PC-9 (cell line): ENCODE results near the gene KCNN3. TPM values are rescaled to one million over a fixed set of nuclear protein-coding genes. Genes with fewer than 3 reads are reported as not detected.

Experiments used
- BruUV-seq: library from RNA; stranded (reverse); fragments of 400-500 nt; replicated peaks from 2 replicates; lab custom pipeline; 2021; lab: Mats Ljungman, UMichigan
- CTCF ChIA-PET: fragments of 300-600 bp; sonication (Branson Sonifier 250); formaldehyde crosslinking; loops from one replicate; lab custom pipeline; 2022; ENCODE audit warnings: antibody characterized with exemption; lab: Charles Lee
- POLR2A ChIA-PET: fragments of 300-600 bp; sonication (Branson Sonifier 250); formaldehyde crosslinking; loops from one replicate; lab custom pipeline; 2022; ENCODE audit warnings: antibody characterized with exemption; ENCODE audit not compliant: unreplicated experiment; lab: Charles Lee
- DNase-seq, 2 experiments: peaks; one replicate each; pipeline versions ENCODE4 v3.0.0 to v3.0.0-alpha.2; 2015 to 2022; ENCODE audit warnings: mixed read lengths in 1 of 2
- H2AFZ ChIP-seq: fragments of 200-600 bp; sonication (generic); 2 replicates; pipeline ENCODE4 v1.8.1; 2017; ENCODE audit warnings: antibody characterized with exemption
- H3F3A ChIP-seq: fragments of 200-600 bp; sonication (generic); 2 replicates; pipeline ENCODE4 v1.8.1; 2017; ENCODE audit warnings: antibody characterized with exemption, mild to moderate bottlenecking, low read depth; ENCODE audit not compliant: insufficient read depth
- H3K27ac ChIP-seq: fragments of 200-600 bp; sonication (generic); 2 replicates; pipeline ENCODE4 v1.6.1; 2016; ENCODE audit warnings: mixed run types
- H3K27me3 ChIP-seq: fragments of 200-600 bp; sonication (generic); 2 replicates; pipeline ENCODE4 v1.6.1; 2016; ENCODE audit warnings: low read depth, mixed run types; ENCODE audit not compliant: insufficient read depth
- H3K36me3 ChIP-seq: fragments of 200-600 bp; sonication (generic); 2 replicates; pipeline ENCODE4 v1.6.1; 2016; ENCODE audit warnings: low read depth, mixed run types
- H3K4me1 ChIP-seq: fragments of 200-600 bp; sonication (generic); replicated peaks from 2 replicates; pipeline ENCODE4 v1.6.1; 2016; ENCODE audit warnings: mixed run types; ENCODE audit not compliant: insufficient read depth
- H3K4me2 ChIP-seq: fragments of 200-600 bp; sonication (generic); 2 replicates; pipeline ENCODE4 v1.6.1; 2017; ENCODE audit warnings: mixed run types
- H3K4me3 ChIP-seq: fragments of 200-600 bp; sonication (generic); 2 replicates; pipeline ENCODE4 v1.6.1; 2016; ENCODE audit warnings: mixed run types
- H3K79me2 ChIP-seq: fragments of 200-600 bp; sonication (generic); 2 replicates; pipeline ENCODE4 v1.6.1; 2017; ENCODE audit warnings: low read depth, mixed run types
- H3K9me2 ChIP-seq: fragments of 200-600 bp; sonication (generic); 2 replicates; pipeline ENCODE4 v1.8.1; 2017; ENCODE audit warnings: mild to moderate bottlenecking; ENCODE audit not compliant: insufficient read depth
- H3K9me3 ChIP-seq: fragments of 200-600 bp; sonication (generic); 2 replicates; pipeline ENCODE4 v1.8.1; 2016; ENCODE audit warnings: low read depth; ENCODE audit not compliant: insufficient read depth
- H4K20me1 ChIP-seq: fragments of 200-600 bp; sonication (generic); 2 replicates; pipeline ENCODE4 v1.8.1; 2017; ENCODE audit not compliant: insufficient read depth
- EZH2 ChIP-seq: fragments of 200-600 bp; sonication (generic); IDR thresholded peaks from 2 replicates; pipeline ENCODE4 v1.8.0; 2017; ENCODE audit warnings: antibody characterized with exemption, low read depth
- intact Hi-C: fragments of 100-400 bp; cut with micrococcal nuclease; formaldehyde crosslinking; loops from one replicate; pipeline ENCODE4 v1.10.0; 2022; ENCODE audit not compliant: unreplicated experiment
- total RNA-seq: library from RNA; stranded (reverse); gene quantifications from 2 replicates; pipeline ENCODE4 v1.2.3, GENCODE V29; 2021
- TF ChIP-seq, protein P1 (sequence below): fragments of 200-600 bp; sonication (generic); conservative IDR thresholded peaks from 2 replicates; pipeline ENCODE4 v1.6.1; 2017; ENCODE audit warnings: mixed run types, antibody characterized with exemption, mild to moderate bottlenecking, moderate library complexity

The KCNN3 gene
- total RNA-seq, 1 experiment from 2014 or later = 1.1 TPM

DNA sequence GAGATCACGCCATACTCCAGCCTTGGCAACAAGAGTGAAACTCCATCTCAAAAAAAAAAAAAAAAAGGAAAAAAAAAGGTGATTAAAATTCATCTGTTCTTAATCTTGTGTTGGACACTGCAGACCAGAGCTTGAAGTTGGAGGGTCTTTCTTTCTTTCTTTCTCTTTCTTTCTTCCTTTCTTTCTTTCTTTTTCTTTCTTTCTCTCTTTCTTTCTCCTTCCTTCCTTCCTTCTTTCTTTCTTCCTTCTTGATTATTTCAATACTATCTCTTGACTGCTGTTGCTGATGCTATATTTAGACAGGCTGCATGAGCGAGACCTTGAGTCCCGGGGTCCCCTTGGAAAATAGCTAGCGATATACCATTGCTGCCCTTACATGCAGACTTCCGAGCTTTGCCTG, 154.7 kb downstream of the KCNN3 start:
- no TSS peak for BruUV-seq
- POLR2A ChIA-PET = no interaction called here
- intact Hi-C loops = no loop called here
- Histone ChIP-seq H3K27me3 (peaks cover 19% of the 10 kb centered on the region; the same call in 1 of the 2 replicates), H3F3A (peaks cover 5% of the 10 kb centered on the region; the same call in 1 of the 2 replicates), H3K4me2 (no peak overlapping the region), H3K79me2 (no peaks in the 10 kb centered on the region), H3K36me3 (no peaks in the 10 kb centered on the region), H3K4me3 (no peak overlapping the region), H4K20me1 (no peaks in the 10 kb centered on the region), H3K9me3 (no peaks in the 10 kb centered on the region), H3K9me2 (no peaks in the 10 kb centered on the region), H2AFZ (no peak overlapping the region), H3K4me1 (no peaks in the 10 kb centered on the region), H3K27ac (no peak overlapping the region)
- DNase-seq = no peak
- TF ChIP-seq, protein P1, sequence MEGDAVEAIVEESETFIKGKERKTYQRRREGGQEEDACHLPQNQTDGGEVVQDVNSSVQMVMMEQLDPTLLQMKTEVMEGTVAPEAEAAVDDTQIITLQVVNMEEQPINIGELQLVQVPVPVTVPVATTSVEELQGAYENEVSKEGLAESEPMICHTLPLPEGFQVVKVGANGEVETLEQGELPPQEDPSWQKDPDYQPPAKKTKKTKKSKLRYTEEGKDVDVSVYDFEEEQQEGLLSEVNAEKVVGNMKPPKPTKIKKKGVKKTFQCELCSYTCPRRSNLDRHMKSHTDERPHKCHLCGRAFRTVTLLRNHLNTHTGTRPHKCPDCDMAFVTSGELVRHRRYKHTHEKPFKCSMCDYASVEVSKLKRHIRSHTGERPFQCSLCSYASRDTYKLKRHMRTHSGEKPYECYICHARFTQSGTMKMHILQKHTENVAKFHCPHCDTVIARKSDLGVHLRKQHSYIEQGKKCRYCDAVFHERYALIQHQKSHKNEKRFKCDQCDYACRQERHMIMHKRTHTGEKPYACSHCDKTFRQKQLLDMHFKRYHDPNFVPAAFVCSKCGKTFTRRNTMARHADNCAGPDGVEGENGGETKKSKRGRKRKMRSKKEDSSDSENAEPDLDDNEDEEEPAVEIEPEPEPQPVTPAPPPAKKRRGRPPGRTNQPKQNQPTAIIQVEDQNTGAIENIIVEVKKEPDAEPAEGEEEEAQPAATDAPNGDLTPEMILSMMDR = no peak
- TF ChIP-seq EZH2 = no peak
- CTCF ChIA-PET = no interaction called here

DNA sequence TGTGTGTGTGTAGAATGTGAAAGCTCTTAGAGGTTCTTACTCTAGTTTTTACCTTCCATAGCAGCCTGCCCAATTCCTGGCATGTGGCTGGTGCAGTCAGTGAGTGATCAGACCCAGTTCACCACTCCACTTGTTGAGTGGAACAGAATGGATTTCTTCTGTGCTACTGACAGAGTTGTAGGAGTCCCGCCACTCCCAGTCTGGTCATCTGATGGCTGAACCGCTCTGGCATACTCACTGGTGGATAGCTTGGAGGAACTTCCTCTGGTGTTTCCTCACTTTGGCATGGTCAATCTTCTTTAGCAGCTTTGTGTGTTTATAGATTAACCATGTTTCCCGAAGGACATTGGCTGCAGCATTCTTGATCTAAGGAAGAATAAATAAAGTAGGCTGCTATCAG, 155.4 kb downstream of the KCNN3 start:
- Histone ChIP-seq H3K36me3 (no peaks in the 10 kb centered on the region), H3K9me2 (no peaks in the 10 kb centered on the region), H3K79me2 (no peaks in the 10 kb centered on the region), H3K4me2 (no peak overlapping the region), H3K27ac (no peak overlapping the region), H3K9me3 (no peaks in the 10 kb centered on the region), H3F3A (peaks cover 5% of the 10 kb centered on the region; the same call in 1 of the 2 replicates), H3K4me3 (no peak overlapping the region), H3K4me1 (no peaks in the 10 kb centered on the region), H2AFZ (0 out of 2 replicates have a peak overlapping the region, but pooled peaks have one; percentile 52), H3K27me3 (peaks cover 20% of the 10 kb centered on the region), H4K20me1 (no peaks in the 10 kb centered on the region)
- peak; percentile 24 to 78 for DNase-seq
- BruUV-seq = no TSS peak
- TF ChIP-seq EZH2 = no peak
- TF ChIP-seq, protein P1 = no peak
- CTCF ChIA-PET = no interaction called here
- intact Hi-C loops = no loop called here
- POLR2A ChIA-PET = no interaction called here

DNA sequence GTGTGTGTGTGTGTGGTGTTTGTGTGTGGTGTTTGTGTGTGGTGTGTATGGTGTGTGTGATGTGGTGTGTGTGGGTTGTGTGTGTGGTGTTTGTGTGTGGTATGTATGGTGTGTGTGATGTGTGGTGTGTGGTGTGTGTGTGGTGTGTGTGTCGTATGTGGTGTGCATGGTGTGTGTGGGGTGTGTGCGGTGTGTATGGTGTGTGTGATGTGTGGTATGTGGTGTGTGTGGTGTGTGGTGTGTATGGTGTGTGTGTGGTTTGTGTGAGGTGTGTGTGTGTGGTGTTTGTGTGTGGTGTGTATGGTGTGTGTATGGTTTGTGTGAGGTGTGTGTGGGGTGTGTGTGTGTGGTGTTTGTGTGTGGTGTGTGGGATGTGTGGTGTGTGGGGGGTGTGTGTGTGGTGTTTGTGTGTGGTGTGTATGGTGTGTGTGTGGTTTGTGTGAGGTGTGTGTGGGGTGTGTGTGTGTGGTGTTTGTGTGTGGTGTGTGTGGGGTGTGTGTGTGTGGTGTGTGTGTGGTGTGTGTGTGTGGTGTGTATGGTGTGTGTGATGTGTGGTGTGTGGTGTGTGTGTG, 155.9 kb downstream of the KCNN3 start:
- no peaks in the 10 kb centered on the region for H3K36me3 ChIP-seq
- no peak overlapping the region for H3K27ac ChIP-seq
- H3K27me3 ChIP-seq = peaks cover 25% of the 10 kb centered on the region
- no TSS peak for BruUV-seq
- no peak overlapping the region for H3K4me2 ChIP-seq
- no peaks in the 10 kb centered on the region for H3K9me3 ChIP-seq
- H3K4me3 ChIP-seq = no peak overlapping the region
- no peaks in the 10 kb centered on the region for H3K79me2 ChIP-seq
- no peak for TF ChIP-seq EZH2
- TF ChIP-seq, protein P1 = no peak
- intact Hi-C loops = no loop called here
- CTCF ChIA-PET = no interaction called here
- DNase-seq = peak in 1 of 2 experiments; percentile 8
- H3K4me1 ChIP-seq = no peaks in the 10 kb centered on the region
- POLR2A ChIA-PET = no interaction called here
- H4K20me1 ChIP-seq = no peaks in the 10 kb centered on the region
- no peak overlapping the region for H2AFZ ChIP-seq
- H3F3A ChIP-seq = peaks cover 5% of the 10 kb centered on the region; the same call in 1 of the 2 replicates
- H3K9me2 ChIP-seq = no peaks in the 10 kb centered on the region
